Mononuclear cell (primary cell): ENCODE results near the gene BMP8A. TPM values are rescaled to one million over a fixed set of nuclear protein-coding genes. Genes with fewer than 3 reads are reported as not detected.
"Not testable (repeated sequence)": the region's sequence is repeated elsewhere in the genome, so short reads cannot be mapped to it uniquely, and the experiment has no call there.

ENCODE experiments used
- H3K27me3 ChIP-seq: 2 replicates; pipeline ENCODE4 v1.6.0; 2011; ENCODE audit warnings: low read length, control low read depth; ENCODE audit not compliant: insufficient read depth
- H3K4me1 ChIP-seq: 2 replicates; pipeline ENCODE4 v1.5.1; 2011; ENCODE audit warnings: mild to moderate bottlenecking, low read length, control low read depth; ENCODE audit not compliant: insufficient read depth
- H3K4me3 ChIP-seq: 2 replicates; pipeline ENCODE4 v1.5.1; 2011; ENCODE audit warnings: mild to moderate bottlenecking, low read length, moderate library complexity
- H3K9me3 ChIP-seq: 2 replicates; pipeline ENCODE4 v1.5.1; 2011; ENCODE audit warnings: low read depth, mild to moderate bottlenecking, control low read depth, low read length
- total RNA-seq: library from RNA; depleted of rRNA; stranded (reverse); fragments of >200 nt; gene quantifications from one replicate; pipeline ENCODE4 v1.2.3, GENCODE V29; 2012

BMP8A gene, protein sequence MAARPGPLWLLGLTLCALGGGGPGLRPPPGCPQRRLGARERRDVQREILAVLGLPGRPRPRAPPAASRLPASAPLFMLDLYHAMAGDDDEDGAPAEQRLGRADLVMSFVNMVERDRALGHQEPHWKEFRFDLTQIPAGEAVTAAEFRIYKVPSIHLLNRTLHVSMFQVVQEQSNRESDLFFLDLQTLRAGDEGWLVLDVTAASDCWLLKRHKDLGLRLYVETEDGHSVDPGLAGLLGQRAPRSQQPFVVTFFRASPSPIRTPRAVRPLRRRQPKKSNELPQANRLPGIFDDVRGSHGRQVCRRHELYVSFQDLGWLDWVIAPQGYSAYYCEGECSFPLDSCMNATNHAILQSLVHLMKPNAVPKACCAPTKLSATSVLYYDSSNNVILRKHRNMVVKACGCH
- total RNA-seq: 0.10 TPM

DNA sequence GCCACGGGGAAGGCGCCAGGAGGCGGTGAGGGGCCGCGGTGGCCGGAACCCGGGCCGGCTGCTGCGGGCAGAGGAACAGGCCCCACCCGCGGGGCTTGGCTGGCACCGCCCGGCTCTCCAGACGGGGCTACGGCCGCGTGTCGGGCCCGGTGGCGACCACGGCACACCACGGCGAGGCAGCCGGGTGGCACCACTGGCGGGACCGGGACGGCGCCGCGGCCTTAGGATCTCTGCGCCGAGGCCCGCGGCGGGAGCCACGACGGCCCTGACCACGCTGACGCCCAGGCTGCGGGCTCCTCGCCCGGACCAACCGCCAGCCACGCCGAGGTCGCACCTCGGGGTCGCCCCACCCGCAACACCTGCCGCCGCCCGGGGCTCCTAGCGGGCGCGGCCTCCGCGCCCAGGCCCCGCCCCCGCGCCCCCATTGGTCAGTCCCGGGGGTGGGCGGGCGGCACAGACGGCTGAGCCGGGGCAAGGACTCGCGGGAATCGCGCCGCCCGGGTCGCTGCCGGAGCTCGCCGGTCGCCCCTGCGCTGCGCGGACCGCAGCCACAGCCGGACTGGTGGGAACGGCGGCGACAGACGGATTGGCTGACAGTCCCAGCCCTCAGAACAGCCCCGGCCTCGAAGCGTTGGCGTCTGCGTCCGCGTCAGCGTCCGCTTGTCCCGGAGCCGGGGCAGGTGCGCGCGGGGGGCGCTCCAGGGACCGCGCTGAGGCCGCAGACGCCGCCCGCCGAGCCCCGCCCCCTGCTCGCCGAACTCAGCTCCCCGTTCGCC lies at the start of gene BMP8A:
Gene BMP8A, plus strand, starts transcription at position 491 of the 776 bp plus-strand sequence. CDS start 356 bp downstream, outside the sequence.
- Histone ChIP-seq H3K4me3 (peak within 1 kb of the TSS; percentile 34), H3K9me3 (no peaks in the 10 kb centered on the region), H3K4me1 (peaks cover 12% of the 10 kb centered on the region), H3K27me3 (peaks cover 19% of the 10 kb centered on the region)

DNA sequence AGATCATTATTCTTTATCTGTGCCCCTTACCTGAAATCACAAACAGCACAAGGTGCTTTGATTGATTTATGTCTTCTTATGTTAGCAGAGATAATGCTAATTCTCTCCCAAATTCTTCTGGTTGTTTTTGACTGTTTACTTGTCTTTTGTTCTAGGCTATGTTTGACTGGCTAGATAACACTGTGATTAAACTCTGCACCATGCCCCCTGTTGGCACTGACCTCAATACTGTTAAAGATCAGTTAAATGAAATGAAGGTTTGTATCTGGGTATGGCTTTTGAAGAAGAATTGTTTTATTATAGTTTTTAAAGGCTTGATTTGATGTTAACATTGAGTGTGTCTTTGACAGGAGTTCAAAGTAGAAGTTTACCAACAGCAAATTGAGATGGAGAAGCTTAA lies 49.6 kb upstream of the BMP8A start:
- Histone ChIP-seq H3K4me1 (no peaks in the 10 kb centered on the region), H3K27me3 (no peaks in the 10 kb centered on the region), H3K9me3 (no peaks in the 10 kb centered on the region), H3K4me3 (no peak overlapping the region)

DNA sequence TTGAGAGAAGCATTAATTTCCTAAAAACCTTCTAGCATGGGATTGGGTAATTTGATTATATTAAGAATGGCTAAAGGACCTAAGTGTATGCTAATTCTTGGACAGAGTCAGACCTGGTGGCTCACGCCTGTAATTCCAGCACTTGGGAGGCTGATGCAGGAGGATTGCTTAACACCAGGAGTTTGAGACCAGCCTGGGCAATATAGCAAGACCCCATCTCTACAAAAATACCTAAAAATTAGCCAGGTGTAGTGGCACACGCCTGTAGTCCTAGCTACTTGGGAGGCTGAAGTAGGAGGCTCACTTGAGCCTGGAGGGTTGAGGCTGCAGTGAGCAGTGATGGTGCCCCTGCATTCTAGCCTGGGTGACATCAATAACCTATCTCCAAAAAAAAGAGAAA lies 45.9 kb upstream of the BMP8A start:
- H3K4me3 ChIP-seq: no peak overlapping the region
- no peaks in the 10 kb centered on the region for H3K9me3 ChIP-seq
- H3K4me1 ChIP-seq: no peaks in the 10 kb centered on the region

DNA sequence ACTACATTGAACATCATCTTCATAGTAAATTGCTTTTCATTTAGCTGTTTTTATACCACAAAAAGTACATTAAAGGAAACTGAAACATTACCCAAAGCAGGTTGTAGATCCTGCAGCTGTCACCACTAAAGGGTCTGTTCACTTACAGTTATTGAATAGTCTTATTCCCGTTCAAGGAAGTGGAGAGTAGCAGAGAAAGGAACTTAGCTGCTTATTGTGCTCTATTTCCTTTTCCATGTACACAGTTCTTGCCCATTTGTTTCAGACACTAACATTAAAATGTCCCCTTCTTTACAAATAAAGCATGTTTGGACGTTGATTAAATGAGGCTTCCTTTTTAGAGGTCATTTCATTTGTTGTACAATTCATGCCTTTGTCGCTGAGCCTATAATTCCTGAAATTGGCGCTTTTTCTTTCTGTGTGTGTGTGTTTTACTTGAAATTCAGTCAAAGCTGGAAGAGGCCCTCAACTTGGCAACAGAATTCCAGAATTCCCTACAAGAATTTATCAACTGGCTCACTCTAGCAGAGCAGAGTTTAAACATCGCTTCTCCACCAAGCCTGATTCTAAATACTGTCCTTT lies 44.4 kb upstream of the BMP8A start:
- no peak overlapping the region for H3K4me3 ChIP-seq
- H3K27me3 ChIP-seq: no peaks in the 10 kb centered on the region
- H3K9me3 ChIP-seq: no peaks in the 10 kb centered on the region
- no peaks in the 10 kb centered on the region for H3K4me1 ChIP-seq

More for the DNA sequence above, 45.9 kb upstream of the BMP8A start:
- H3K27me3 ChIP-seq: no peaks in the 10 kb centered on the region

DNA sequence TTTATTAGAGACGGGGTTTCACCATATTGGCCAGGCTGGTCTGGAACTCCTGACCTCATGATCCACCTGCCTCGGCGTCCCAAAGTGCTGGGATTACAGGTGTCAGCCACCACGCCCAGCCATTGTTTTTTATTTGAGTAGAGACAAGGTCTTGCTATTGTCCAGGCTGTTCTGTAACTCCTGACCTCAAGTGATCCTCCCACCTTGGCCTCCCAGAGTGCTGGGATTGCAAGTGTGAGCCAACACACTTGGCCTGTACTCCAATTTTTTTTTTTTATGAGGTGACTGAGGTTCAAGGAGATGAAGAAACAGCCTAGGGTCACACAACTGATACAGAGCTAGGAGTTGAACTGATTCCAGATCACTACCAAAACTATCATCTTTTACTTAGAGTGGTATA lies 41.4 kb upstream of the BMP8A start:
- not testable (repeated sequence) for H3K27me3 ChIP-seq, H3K4me3 ChIP-seq, H3K9me3 ChIP-seq, H3K4me1 ChIP-seq

DNA sequence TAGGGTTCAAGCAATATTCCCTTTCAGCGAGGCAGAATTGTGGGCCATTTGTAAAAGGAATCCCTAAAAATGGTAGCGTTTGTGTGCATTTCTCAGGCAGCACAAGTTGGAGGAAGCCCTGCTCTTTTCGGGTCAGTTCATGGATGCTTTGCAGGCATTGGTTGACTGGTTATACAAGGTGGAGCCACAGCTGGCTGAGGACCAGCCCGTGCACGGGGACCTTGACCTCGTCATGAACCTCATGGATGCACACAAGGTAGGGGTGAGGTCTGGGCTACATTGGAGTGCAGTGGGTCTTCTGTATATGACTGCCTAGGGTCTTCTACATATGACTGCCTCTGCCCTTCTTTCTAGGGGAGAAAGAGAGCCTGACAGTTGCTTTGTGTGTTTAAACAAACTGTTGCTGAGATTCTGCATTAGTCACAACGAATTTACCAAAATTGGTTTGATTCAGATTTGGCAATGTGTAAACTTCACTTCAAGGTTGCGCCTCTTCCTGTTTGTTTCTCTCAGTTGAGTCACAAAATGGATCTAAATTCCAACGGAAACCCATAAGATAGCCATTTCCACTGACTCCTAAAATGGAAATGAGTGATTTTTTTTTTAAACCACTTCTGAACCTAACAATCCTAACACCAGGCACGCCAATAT lies 40.4 kb upstream of the BMP8A start:
- no peaks in the 10 kb centered on the region for H3K27me3 ChIP-seq
- no peaks in the 10 kb centered on the region for H3K4me1 ChIP-seq
- no peak overlapping the region for H3K4me3 ChIP-seq
- H3K9me3 ChIP-seq: no peaks in the 10 kb centered on the region

DNA sequence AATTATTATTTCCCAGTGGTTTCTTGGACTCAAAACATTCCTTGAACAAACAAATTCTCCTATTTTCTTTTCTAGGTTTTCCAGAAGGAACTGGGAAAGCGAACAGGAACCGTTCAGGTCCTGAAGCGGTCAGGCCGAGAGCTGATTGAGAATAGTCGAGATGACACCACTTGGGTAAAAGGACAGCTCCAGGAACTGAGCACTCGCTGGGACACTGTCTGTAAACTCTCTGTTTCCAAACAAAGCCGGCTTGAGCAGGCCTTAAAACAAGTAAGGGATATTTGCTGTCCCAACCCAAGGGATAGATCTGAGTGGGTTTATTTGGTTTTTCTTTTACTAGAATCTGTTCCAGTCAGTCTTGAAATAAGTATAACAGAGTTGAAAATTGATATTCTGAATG lies 39.4 kb upstream of the BMP8A start:
- Histone ChIP-seq H3K9me3 (no peaks in the 10 kb centered on the region), H3K4me1 (no peaks in the 10 kb centered on the region), H3K4me3 (no peak overlapping the region), H3K27me3 (no peaks in the 10 kb centered on the region)

DNA sequence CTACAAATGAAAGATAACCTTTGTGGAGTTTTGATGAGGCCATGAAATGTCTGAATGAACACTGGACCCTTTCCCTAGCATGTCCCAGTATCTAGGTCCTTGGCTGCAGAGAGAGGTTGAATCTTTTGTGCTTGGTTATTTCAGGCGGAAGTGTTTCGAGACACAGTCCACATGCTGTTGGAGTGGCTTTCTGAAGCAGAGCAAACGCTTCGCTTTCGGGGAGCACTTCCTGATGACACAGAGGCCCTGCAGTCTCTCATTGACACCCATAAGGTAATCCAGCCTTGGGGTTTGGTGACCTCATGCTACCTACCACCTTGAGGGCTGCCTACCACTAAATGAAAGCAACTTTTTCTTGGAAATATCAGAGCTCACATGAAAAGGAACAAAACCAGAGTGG lies 38.9 kb upstream of the BMP8A start:
- H3K9me3 ChIP-seq: no peaks in the 10 kb centered on the region
- H3K4me3 ChIP-seq: no peak overlapping the region
- H3K4me1 ChIP-seq: no peaks in the 10 kb centered on the region

DNA sequence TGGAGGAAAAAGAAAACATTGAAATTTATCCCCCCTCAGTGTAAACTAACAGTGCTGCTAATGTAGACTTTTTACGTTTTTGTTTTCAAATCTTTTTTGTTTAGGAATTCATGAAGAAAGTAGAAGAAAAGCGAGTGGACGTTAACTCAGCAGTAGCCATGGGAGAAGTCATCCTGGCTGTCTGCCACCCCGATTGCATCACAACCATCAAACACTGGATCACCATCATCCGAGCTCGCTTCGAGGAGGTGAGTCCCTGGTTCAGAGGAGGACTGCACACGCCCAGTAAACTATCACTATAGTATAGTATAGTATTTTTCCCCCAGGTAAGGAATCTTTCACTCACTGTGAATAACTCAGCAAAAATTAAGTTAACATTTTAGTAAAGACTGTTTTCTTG lies 37.8 kb upstream of the BMP8A start:
- Histone ChIP-seq H3K27me3 (no peaks in the 10 kb centered on the region), H3K9me3 (no peaks in the 10 kb centered on the region), H3K4me3 (no peak overlapping the region), H3K4me1 (no peaks in the 10 kb centered on the region)

More for the DNA sequence above, 38.9 kb upstream of the BMP8A start:
- H3K27me3 ChIP-seq: no peaks in the 10 kb centered on the region

DNA sequence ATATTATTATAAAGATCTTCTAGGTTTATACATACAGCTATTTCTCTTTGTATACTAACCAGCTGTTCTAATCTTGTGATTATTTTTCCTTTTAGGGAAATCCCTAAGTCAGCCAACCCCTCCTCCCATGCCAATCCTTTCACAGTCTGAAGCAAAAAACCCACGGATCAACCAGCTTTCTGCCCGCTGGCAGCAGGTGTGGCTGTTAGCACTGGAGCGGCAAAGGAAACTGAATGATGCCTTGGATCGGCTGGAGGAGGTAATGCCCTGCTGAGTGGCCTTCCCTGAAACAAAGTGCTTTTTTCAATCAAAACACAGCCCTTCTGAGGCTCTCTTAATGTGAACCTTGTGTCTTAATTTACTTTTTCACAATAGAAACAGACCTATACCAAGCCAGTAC lies 32.4 kb upstream of the BMP8A start:
- H3K27me3 ChIP-seq: no peaks in the 10 kb centered on the region
- H3K4me3 ChIP-seq: no peak overlapping the region
- no peaks in the 10 kb centered on the region for H3K9me3 ChIP-seq
- H3K4me1 ChIP-seq: no peaks in the 10 kb centered on the region

DNA sequence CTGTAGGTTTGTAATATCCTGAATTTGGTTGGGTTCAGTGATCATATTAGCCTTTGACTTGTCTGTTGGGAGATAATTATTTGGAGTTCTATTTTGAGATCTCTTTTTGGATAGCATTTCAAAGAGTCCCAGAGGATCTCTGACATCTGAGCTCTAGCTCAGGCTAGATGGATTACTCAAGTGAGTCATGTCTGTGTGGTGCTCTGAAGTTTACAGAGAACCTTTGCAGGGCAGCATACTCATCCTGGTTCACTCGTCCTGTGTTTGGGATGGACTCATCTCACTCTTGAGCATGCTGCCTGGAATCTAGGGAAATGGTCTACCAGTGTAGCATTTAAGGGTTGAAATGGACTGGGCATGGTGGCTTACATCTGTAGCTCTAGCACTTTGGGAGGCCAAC lies 29.4 kb upstream of the BMP8A start:
- Histone ChIP-seq H3K4me3 (no peak overlapping the region), H3K9me3 (no peaks in the 10 kb centered on the region), H3K27me3 (no peaks in the 10 kb centered on the region), H3K4me1 (no peaks in the 10 kb centered on the region)

DNA sequence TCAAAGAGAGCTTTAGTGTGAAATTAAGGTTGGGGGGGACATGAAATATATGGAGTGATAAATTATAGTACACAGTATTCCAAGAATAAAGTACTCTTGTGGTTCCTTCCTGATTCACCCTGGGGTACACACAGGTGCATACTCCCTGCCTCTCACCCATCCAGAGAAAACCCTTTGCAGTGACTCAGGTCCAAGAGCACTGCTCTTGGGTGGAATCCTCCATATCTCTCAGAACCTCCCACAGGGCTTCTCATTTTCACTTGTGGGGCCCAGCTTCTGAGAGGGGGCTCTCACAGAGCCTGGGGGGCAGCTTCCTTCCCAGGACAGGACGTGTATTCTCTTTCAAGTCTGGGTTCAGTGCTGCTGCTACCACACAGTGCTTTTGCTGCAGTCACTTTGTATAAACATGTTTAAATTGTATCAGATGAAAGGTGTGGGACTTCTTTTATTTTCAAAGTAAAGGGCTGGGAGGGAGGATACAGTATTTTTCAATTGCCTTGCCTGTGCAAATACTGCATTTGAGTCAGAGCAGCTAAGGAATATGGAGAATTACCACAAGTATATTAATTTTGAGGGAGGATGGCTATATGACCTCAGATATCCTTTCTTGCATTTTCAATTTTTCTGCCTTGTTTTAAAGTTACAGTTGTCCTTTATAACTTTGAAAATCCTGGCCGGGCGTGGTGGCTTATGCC lies 24.9 kb upstream of the BMP8A start:
- Histone ChIP-seq H3K4me1 (no peaks in the 10 kb centered on the region), H3K9me3 (no peaks in the 10 kb centered on the region)

DNA sequence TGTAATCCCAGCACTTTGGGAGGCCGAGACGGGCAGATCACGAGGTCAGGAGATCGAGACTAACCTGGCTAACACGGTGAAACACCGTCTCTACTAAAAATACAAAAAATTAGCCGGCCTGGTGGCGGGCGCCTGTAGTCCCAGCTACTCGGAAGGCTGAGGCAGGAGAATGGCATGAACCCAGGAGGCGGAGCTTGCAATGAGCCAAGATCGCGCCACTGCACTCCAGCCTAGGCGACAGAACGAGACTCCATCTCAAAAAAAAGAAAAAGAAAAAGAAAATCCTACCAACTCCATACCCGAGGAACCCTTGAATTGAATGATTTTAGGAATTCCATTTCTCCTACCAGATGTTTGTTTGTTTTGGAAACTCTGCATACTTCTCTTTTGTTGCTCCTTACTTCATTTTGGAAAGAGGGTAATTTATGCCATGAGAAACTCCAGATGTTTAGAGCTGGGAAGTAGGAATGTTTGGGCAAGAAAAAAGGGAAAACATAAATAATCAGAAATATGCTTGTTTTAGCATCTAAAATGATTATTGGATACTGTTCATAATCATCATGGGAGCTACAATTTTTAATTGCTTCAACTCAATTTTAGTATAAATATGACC lies 24.2 kb upstream of the BMP8A start:
- H3K4me1 ChIP-seq, H3K27me3 ChIP-seq, H3K9me3 ChIP-seq, H3K4me3 ChIP-seq: not testable (repeated sequence)

More for the DNA sequence above, 24.9 kb upstream of the BMP8A start:
- no peak overlapping the region for H3K4me3 ChIP-seq
- H3K27me3 ChIP-seq: no peaks in the 10 kb centered on the region

DNA sequence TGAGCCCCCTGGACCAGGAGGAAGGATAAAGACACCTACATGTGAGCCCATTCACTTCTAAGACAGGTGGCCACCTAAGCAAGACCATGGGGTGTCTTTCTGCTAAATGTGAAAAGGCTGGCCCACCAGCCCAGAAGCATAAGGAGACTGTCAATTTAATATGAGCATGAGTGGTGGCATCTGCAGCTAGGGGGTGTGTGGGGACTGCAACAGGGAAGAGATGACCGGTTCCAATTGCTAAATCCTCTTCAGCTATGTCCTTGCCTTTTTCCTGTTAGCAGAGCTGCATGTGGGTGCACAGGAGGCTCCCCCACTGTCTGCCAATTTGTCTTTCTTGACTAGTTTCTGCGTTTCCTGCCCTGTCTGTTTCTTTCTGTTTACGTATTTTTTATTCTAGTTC lies 22.3 kb upstream of the BMP8A start:
- H3K9me3 ChIP-seq: no peaks in the 10 kb centered on the region
- no peak overlapping the region for H3K4me3 ChIP-seq
- H3K27me3 ChIP-seq: no peaks in the 10 kb centered on the region
- H3K4me1 ChIP-seq: no peaks in the 10 kb centered on the region
